ENCODE results near the gene TAB3. TPM values are rescaled to one million over a fixed set of nuclear protein-coding genes. Genes with fewer than 3 reads are reported as not detected.

Gene TAB3
- total RNA-seq, 1 donor from 2014 or later: 39.1 TPM

DNA sequence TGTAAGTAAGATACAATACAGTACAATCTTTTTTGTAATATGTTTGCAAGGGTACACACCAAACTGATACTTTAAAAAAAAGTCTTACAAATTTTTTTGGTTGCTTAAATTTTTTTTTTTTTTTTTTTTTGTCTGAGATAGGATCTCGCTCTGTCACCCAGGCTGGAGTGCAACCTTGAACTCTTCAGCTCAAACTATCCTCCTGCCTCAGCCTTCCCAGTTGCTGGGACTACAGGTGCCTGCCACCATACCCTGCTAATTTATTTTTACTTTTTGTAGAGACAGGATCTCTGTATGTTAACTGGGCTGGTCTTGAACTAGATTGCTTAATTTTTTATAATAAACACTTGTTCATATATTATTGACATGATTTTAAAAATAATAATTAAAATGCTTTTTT is 41.1 kb upstream of the TAB3 start:
- no peak for DNase-seq (ENCODE audit: low spot score, unreplicated experiment)
- no peak overlapping the region for H3K27ac Mint-ChIP-seq
- no peaks in the 10 kb centered on the region for H3K36me3 Mint-ChIP-seq (ENCODE audit: insufficient read depth)
- no peaks in the 10 kb centered on the region for H3K27me3 Mint-ChIP-seq
- peaks cover 3% of the 10 kb centered on the region for H3K4me1 Mint-ChIP-seq (ENCODE audit: low read depth)
- peaks cover 9% of the 10 kb centered on the region for H3K9me3 Mint-ChIP-seq (ENCODE audit: low read depth)
- TF ChIP-seq, protein P1, sequence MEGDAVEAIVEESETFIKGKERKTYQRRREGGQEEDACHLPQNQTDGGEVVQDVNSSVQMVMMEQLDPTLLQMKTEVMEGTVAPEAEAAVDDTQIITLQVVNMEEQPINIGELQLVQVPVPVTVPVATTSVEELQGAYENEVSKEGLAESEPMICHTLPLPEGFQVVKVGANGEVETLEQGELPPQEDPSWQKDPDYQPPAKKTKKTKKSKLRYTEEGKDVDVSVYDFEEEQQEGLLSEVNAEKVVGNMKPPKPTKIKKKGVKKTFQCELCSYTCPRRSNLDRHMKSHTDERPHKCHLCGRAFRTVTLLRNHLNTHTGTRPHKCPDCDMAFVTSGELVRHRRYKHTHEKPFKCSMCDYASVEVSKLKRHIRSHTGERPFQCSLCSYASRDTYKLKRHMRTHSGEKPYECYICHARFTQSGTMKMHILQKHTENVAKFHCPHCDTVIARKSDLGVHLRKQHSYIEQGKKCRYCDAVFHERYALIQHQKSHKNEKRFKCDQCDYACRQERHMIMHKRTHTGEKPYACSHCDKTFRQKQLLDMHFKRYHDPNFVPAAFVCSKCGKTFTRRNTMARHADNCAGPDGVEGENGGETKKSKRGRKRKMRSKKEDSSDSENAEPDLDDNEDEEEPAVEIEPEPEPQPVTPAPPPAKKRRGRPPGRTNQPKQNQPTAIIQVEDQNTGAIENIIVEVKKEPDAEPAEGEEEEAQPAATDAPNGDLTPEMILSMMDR (IDR thresholded peaks at IDR 0.05; ENCODE audit: unreplicated experiment): no peak
- H3K4me3 Mint-ChIP-seq (ENCODE audit: low read depth): no peak overlapping the region

DNA sequence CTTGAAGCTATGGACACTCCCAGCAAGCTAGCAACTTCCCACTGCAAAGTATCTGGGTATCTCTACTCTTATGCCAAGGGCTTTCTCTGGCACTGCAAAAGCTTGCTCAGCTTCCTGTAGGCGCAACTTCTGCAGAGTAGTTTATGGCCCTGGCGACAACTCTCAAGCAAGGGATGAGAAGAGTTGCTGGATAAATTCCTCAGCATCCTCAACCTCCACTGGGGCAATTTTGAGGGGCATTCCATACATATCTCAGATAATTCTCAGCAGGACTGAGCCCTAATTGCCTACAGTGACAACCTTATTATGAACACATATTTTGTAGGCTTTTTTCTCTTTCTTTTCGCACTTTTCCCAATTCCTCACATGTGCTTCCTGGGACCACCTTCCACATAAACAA is 31.2 kb upstream of the TAB3 start:
- TF ChIP-seq, protein P1 (IDR thresholded peaks at IDR 0.05; ENCODE audit: unreplicated experiment): no peak
- no peaks in the 10 kb centered on the region for H3K27me3 Mint-ChIP-seq
- peaks cover 1% of the 10 kb centered on the region for H3K4me1 Mint-ChIP-seq (ENCODE audit: low read depth)
- H3K36me3 Mint-ChIP-seq (ENCODE audit: insufficient read depth): no peaks in the 10 kb centered on the region
- no peak for DNase-seq (ENCODE audit: low spot score, unreplicated experiment)
- H3K27ac Mint-ChIP-seq: no peak overlapping the region
- peaks cover 11% of the 10 kb centered on the region for H3K9me3 Mint-ChIP-seq (ENCODE audit: low read depth)
- no peak overlapping the region for H3K4me3 Mint-ChIP-seq (ENCODE audit: low read depth)

DNA sequence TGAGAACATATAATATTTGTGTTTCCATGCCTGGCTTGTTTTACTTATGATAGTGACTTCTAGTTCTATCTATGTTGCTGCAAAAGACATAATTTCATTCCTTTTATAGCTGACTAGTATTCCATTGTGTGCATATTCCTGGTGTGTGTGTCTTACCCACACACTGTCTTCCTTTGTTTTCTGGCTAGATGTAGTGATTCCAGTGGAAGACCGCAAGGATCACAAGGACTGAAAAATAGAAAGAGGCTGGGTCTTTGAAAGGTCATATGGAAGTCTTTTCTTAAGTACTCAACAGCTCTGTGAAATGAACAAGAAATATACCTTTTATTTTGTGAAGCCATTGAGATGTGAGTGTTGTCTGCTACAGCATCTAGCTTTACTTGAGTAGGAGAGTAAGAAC is 29.4 kb upstream of the TAB3 start:
- no peaks in the 10 kb centered on the region for H3K36me3 Mint-ChIP-seq (ENCODE audit: insufficient read depth)
- peaks cover 4% of the 10 kb centered on the region for H3K9me3 Mint-ChIP-seq (ENCODE audit: low read depth)
- no peaks in the 10 kb centered on the region for H3K27me3 Mint-ChIP-seq
- DNase-seq (ENCODE audit: low spot score, unreplicated experiment): no peak
- H3K4me3 Mint-ChIP-seq (ENCODE audit: low read depth): no peak overlapping the region
- H3K4me1 Mint-ChIP-seq (ENCODE audit: low read depth): peaks cover 1% of the 10 kb centered on the region
- TF ChIP-seq, protein P1 (IDR thresholded peaks at IDR 0.05; ENCODE audit: unreplicated experiment): no peak
- H3K27ac Mint-ChIP-seq: no peak overlapping the region

DNA sequence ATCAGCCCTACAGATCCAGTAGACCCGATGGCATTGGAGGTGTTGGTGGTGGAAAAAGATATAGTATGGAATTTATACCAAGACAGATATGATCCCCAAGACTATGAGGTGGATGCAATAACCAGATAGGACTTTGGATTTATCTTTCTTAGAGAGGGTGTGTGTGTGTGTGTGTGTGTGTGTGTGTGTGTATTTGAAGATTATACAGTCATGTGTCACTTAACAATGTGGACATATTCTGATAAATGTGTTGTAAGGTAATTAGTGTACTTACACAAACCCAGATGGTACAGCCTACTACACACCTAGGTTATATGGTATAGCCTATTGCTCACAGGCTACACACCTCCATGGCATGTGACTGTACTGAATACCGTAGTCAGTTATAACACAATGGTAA is 24.4 kb upstream of the TAB3 start:
- no peaks in the 10 kb centered on the region for H3K36me3 Mint-ChIP-seq (ENCODE audit: insufficient read depth)
- peaks cover 12% of the 10 kb centered on the region for H3K9me3 Mint-ChIP-seq (ENCODE audit: low read depth)
- no peaks in the 10 kb centered on the region for H3K27me3 Mint-ChIP-seq
- H3K4me1 Mint-ChIP-seq (ENCODE audit: low read depth): no peaks in the 10 kb centered on the region
- H3K27ac Mint-ChIP-seq: no peak overlapping the region
- TF ChIP-seq, protein P1 (IDR thresholded peaks at IDR 0.05; ENCODE audit: unreplicated experiment): no peak
- no peak for DNase-seq (ENCODE audit: low spot score, unreplicated experiment)
- no peak overlapping the region for H3K4me3 Mint-ChIP-seq (ENCODE audit: low read depth)

DNA sequence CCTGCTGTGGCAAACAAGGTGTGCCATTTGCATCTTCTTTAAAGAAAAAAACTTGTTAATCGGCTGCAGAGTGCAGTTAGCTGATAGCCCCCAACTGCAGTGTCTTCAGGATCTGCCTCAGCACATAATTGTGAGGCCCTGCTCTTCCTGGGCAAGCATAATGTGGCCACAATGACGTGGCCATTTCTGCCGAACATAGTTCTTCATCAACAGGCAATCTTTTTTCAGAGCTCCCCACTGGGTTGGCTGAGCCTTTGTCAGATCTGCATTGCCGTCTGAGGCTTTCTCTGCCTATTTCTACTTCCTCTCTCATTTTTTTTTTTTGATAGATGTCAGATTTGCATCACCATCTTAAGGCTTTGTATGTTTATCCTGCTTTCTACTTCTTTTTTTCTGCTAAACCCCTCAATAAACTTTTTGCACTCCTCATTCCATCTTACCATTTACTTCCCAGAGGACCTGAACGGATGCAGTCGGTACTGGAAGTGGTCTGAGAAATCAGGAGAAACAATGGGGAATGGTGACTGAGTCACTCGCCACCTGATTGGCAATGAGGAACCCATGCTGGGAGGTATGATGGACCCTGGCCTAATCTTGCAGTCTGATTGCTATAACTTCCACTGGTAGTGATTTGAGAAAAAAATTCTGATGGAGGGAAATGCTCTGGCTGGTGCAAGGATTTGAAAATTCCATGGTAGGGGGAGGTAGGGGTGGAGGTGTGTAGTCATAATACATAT is 21.2 kb upstream of the TAB3 start:
- H3K4me1 Mint-ChIP-seq (ENCODE audit: low read depth): no peaks in the 10 kb centered on the region

More for the DNA sequence above, 21.2 kb upstream of the TAB3 start:
- DNase-seq (ENCODE audit: low spot score, unreplicated experiment): no peak
- peaks cover 24% of the 10 kb centered on the region for H3K9me3 Mint-ChIP-seq (ENCODE audit: low read depth)
- H3K27me3 Mint-ChIP-seq: no peaks in the 10 kb centered on the region
- H3K36me3 Mint-ChIP-seq (ENCODE audit: insufficient read depth): no peaks in the 10 kb centered on the region
- H3K27ac Mint-ChIP-seq: no peak overlapping the region
- TF ChIP-seq, protein P1 (IDR thresholded peaks at IDR 0.05; ENCODE audit: unreplicated experiment): no peak
- H3K4me3 Mint-ChIP-seq (ENCODE audit: low read depth): no peak overlapping the region

Measured in progenitor cell of endocrine pancreas (in vitro differentiated cells).